BE2C (cell line): ENCODE results near the gene ZNF593OS.
A peak's percentile ranks its signal among the peaks of the same experiment; 100 is the strongest.

ENCODE experiments used
- DNase-seq: peaks from one replicate; pipeline ENCODE4 v3.0.0-alpha.2; 2020
- H3K27me3 ChIP-seq: fragments of 250-450 bp; sonication (Bioruptor Pico); 2 replicates; pipeline ENCODE4 v1.5.1; 2020; ENCODE audit warnings: mild to moderate bottlenecking
- H3K36me3 ChIP-seq: fragments of 250-450 bp; sonication (Bioruptor Pico); 2 replicates; pipeline ENCODE4 v1.5.1; 2020; ENCODE audit warnings: mild to moderate bottlenecking
- H3K4me1 ChIP-seq: fragments of 250-450 bp; sonication (Bioruptor Pico); 2 replicates; pipeline ENCODE4 v1.5.1; 2020
- H3K4me3 ChIP-seq: 2 replicates; pipeline ENCODE4 v1.5.1; 2011; ENCODE audit warnings: low read depth, low read length
- H3K9me3 ChIP-seq: fragments of 250-450 bp; sonication (Bioruptor Pico); 2 replicates; pipeline ENCODE4 v1.5.1; 2020
- TF ChIP-seq, protein P1 (sequence below): IDR thresholded peaks from 2 replicates; pipeline ENCODE4 v1.5.1; 2012; ENCODE audit warnings: mild to moderate bottlenecking, low read depth, low read length

Gene ZNF593OS

DNA sequence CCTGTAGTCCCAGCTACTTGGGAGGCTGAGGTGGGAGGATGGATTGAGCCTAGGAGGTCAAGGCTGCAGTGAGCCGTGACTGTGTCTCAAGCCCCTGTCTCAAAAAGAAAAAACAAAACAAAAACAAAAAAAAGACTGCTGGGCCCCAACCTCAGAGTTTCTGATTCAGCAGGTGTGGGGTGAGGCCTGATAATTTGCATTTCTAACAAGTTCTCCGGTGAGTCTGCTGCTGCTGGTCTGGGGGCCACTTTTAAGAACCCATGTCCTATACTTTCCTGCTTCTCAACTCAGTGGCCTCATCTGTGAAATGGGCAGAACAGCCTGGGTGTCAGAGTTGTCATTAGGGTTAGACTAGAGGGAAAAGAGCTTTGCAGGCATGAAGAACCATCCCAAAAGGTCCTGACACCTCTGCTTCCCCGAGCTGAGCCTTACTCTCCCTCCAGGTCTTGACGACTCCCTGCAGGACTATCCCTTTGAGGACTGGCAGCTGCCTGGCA lies 8.4 kb upstream of the ZNF593OS start:
- no peaks in the 10 kb centered on the region for H3K36me3 ChIP-seq
- no peaks in the 10 kb centered on the region for H3K4me1 ChIP-seq
- no peaks in the 10 kb centered on the region for H3K27me3 ChIP-seq
- H3K9me3 ChIP-seq: no peaks in the 10 kb centered on the region
- no peak for DNase-seq
- no peak overlapping the region for H3K4me3 ChIP-seq
- TF ChIP-seq, protein P1, sequence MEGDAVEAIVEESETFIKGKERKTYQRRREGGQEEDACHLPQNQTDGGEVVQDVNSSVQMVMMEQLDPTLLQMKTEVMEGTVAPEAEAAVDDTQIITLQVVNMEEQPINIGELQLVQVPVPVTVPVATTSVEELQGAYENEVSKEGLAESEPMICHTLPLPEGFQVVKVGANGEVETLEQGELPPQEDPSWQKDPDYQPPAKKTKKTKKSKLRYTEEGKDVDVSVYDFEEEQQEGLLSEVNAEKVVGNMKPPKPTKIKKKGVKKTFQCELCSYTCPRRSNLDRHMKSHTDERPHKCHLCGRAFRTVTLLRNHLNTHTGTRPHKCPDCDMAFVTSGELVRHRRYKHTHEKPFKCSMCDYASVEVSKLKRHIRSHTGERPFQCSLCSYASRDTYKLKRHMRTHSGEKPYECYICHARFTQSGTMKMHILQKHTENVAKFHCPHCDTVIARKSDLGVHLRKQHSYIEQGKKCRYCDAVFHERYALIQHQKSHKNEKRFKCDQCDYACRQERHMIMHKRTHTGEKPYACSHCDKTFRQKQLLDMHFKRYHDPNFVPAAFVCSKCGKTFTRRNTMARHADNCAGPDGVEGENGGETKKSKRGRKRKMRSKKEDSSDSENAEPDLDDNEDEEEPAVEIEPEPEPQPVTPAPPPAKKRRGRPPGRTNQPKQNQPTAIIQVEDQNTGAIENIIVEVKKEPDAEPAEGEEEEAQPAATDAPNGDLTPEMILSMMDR: no peak

DNA sequence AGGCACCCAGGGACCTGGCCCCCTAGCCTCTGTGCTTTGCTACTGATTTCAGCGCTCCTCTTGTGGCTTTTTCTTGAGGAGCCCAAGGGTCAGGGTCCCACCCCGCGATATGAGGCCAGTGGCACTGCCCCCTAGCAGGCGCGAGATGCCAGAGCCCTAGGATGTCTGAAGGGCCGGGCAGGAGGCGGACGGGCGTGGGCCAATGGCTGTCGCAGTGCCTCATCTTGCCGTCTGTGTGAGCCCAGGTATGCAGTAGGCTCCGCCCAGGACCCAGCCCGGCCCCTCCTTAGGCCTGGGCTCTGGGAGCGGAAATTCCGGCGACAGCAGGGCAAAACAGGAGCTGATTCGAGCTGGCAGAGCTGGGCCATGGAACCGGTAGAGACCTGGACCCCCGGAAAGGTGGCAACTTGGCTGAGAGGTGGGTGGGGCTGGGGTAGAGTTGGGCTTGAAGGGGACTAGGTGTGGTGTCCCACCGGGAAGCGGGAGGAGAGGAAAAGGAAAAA lies 5.6 kb upstream of the ZNF593OS start, which contains the start of gene CNKSR1:
Gene CNKSR1 (plus strand): TSS at position 310 of the 503 bp plus-strand sequence. CDS start 57 bp downstream, at position 367.
- TF ChIP-seq, protein P1: no peak
- no peaks in the 10 kb centered on the region for H3K4me1 ChIP-seq
- H3K27me3 ChIP-seq: no peaks in the 10 kb centered on the region
- no peaks in the 10 kb centered on the region for H3K9me3 ChIP-seq
- H3K4me3 ChIP-seq: no peak within 1 kb of the TSS
- H3K36me3 ChIP-seq: no peaks in the 10 kb centered on the region
- DNase-seq: no peak

DNA sequence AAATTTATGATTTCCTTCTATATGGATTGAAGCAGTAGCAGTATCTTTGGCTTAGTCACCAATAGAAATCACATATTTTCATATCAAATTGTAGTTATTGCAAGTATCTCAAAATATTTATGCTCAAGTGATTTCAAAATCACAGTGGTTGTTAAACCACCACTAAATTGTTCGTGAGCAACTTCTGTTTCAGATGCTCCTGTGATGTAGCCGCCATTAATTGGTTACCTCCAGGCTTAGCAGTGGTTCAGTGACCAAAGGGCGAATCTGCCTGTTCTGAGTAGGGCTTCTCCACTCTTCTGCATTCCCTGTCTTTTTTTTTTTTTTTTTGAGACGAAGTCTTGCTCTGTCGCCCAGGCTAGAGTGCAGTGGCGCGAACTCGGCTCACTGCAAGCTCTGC lies 3.7 kb upstream of the ZNF593OS start:
- Histone ChIP-seq H3K4me3 (no peak overlapping the region), H3K36me3 (0 out of 2 replicates have a peak, but pooled peaks cover 3% of the 10 kb centered on the region), H3K9me3 (no peaks in the 10 kb centered on the region), H3K27me3 (no peaks in the 10 kb centered on the region), H3K4me1 (no peaks in the 10 kb centered on the region)
- DNase-seq: no peak
- TF ChIP-seq, protein P1: no peak

DNA sequence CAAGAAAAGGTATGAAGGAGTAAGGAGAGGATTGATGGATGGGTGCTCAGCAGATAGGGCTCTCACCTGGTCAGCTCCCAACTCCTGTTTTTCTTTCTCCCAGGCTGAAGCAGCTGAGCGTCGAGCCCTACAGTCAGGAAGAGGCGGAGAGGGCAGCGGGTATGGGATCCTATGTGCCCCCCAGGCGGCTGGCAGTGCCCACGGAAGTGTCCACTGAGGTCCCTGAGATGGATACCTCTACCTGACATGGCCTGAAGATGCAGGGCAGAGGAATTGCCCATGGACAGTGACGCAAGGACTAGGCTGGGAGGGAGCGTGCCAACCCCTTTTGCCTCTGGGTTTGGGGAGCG lies 1.2 kb downstream of the ZNF593OS start:
- H3K4me3 ChIP-seq: peak overlapping the region; percentile 75
- H3K36me3 ChIP-seq: 0 out of 2 replicates have a peak, but pooled peaks cover 3% of the 10 kb centered on the region
- H3K9me3 ChIP-seq: no peaks in the 10 kb centered on the region
- TF ChIP-seq, protein P1: no peak
- DNase-seq: no peak
- H3K4me1 ChIP-seq: no peaks in the 10 kb centered on the region; the same call in 1 of the 2 replicates
- no peaks in the 10 kb centered on the region for H3K27me3 ChIP-seq

DNA sequence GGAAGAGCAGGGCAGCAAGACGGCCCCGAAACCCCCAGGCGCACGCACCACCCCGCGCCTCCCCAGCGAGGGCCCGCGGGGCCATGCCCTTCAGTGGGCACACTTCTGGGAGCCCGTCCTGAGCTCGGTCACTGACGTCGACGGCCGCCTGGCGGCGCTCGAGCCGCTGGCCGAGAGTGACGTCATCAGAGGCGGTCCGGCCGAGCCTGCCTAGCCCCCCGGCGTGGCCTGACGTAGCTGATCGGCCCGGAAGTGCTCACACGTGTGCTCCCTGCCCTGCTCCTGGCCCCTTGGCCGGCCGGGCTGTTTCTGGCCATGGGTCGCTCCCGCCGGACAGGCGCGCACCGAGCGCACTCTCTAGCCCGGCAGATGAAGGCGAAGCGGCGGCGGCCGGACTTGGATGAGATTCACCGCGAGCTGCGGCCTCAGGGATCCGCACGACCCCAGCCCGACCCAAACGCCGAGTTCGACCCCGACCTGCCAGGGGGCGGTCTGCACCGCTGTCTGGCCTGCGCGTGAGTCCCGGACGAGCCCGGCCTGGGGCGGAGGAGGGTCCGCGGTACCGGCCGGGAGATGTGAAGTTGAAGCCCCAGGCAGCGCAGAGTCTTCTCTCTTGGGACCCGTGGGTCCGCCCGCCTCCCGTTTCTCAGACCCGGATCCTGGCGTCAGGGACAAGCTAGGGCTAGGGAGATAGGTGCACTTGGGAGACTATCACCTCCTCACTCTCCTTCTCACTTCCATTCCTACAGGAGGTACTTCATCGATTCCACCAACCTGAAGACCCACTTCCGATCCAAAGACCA lies 1.8 kb downstream of the ZNF593OS start, which contains the start of gene ZNF593:
Gene ZNF593 (plus strand): TSS at position 240 of the 803 bp plus-strand sequence. CDS start 76 bp downstream, at position 316.
- TF ChIP-seq, protein P1: peak; percentile 65
- Histone ChIP-seq H3K9me3 (no peaks in the 10 kb centered on the region), H3K4me1 (no peaks in the 10 kb centered on the region; the same call in 1 of the 2 replicates), H3K27me3 (no peaks in the 10 kb centered on the region), H3K4me3 (peak within 1 kb of the TSS; percentile 75), H3K36me3 (0 out of 2 replicates have a peak, but pooled peaks cover 3% of the 10 kb centered on the region)
- peak; percentile 85 for DNase-seq
